ENCODE measurements around the gene BSN. TPM values are rescaled to one million over a fixed set of nuclear protein-coding genes. Genes with fewer than 3 reads are reported as not detected.

BSN gene
- total and polyA plus RNA-seq, 8 donors: 0.56 to 1.6 (median 0.97) TPM

GRCh38 chr3:49717959-49718857 is 163.9 kb downstream of the BSN start:
- Histone ChIP-seq H3K36me3 (peaks cover 0 to 10% (median 5%) of the 10 kb centered on the region in 3 donors), H3K27ac (no peak overlapping the region), H3K4me3 (no peak overlapping the region), H3K27me3 (no peaks in the 10 kb centered on the region), H3K4me1 (peaks cover 0 to 13% (median 0%) of the 10 kb centered on the region in 3 donors), H3K9me3 (no peaks in the 10 kb centered on the region)
- DNase-seq (peak in 5 of 6 donors; percentile 18 to 81 (median 59)), ATAC-seq (peak in 1 of 4 donors; percentile 6), FAIRE-seq (no peak)
- intact Hi-C loops (cut with DNase I): no loop called here
- TF ChIP-seq CTCF (IDR thresholded peaks at IDR 0.05): no peak
- 66 to 71% methylated on average over 73 to 75 of the region's 75 CpGs for WGBS, 2 donors

- Histone ChIP-seq H3K4me1 (peaks cover 0 to 13% (median 0%) of the 10 kb centered on the region in 3 donors), H3K36me3 (peaks cover 0 to 10% (median 5%) of the 10 kb centered on the region in 3 donors), H3K9me3 (no peaks in the 10 kb centered on the region), H3K4me3 (peak overlapping the region in 3 of 4 donors; percentile 35 to 52 (median 42)), H3K27me3 (no peaks in the 10 kb centered on the region), H3K27ac (peak overlapping the region in 1 of 4 donors; percentile 25)
- peak in 4 of 6 donors; percentile 56 to 88 (median 65) for DNase-seq
- no peak for FAIRE-seq
- 15 to 20% methylated on average over 33 of the region's 33 CpGs for WGBS, 2 donors
- no peak for TF ChIP-seq CTCF (IDR thresholded peaks at IDR 0.05)
- ATAC-seq: peak in 1 of 4 donors; percentile 4
- intact Hi-C loops (cut with DNase I): no loop called here
These were observed 164.6 kb downstream of the BSN start for GRCh38 chr3:49718858-49719213.

GRCh38 chr3:49719214-49719884 is 165.1 kb downstream of the BSN start, which contains the start of gene AMIGO3:
Gene AMIGO3 (minus strand): TSS chr3:49719684. CDS start chr3:49719465, 219 bp downstream.
- Histone ChIP-seq H3K36me3 (peaks cover 0 to 10% (median 5%) of the 10 kb centered on the region in 3 donors), H3K27ac (peak within 1 kb of the TSS in 3 of 4 donors; percentile 18 to 37 (median 25)), H3K4me3 (peak within 1 kb of the TSS in 3 of 4 donors; percentile 35 to 52 (median 42)), H3K4me1 (peaks cover under 1 to 13% (median under 1%) of the 10 kb centered on the region in 3 donors), H3K9me3 (no peaks in the 10 kb centered on the region), H3K27me3 (no peaks in the 10 kb centered on the region)
- TF ChIP-seq CTCF (IDR thresholded peaks at IDR 0.05): peak; percentile 14 to 60 (median 45)
- 1 to 2% methylated on average over 50 of the region's 50 CpGs for WGBS, 2 donors
- peak; percentile 53 to 79 (median 75) for ATAC-seq
- intact Hi-C loops (cut with DNase I): no loop called here
- DNase-seq: peak; percentile 95 to 98 (median 96)
- peak; percentile 82 for FAIRE-seq

Other genes starting within 250 kb of the BSN start
- gene USP4, start 214.4 kb upstream of the BSN start, total RNA-seq: 10 to 100 TPM; 17.7 to 37.1 (median 22.1) TPM
- gene USP4, start 214.4 kb upstream of the BSN start, polyA plus RNA-seq: 10 to 100 TPM; 26.8 to 35.0 TPM
- gene GPX1, start 196.1 kb upstream of the BSN start, total RNA-seq: 100 to 1,000 TPM in 1 of 6 donors, 10 to 100 TPM in 5; 30.8 to 157 (median 66.6) TPM
- gene GPX1, start 196.1 kb upstream of the BSN start, polyA plus RNA-seq: 100 to 1,000 TPM; 114 to 121 TPM
- 100 to 1,000 TPM; 124 to 209 (median 145) TPM for gene RHOA, start 142.5 kb upstream of the BSN start, total RNA-seq
- 100 to 1,000 TPM in 1 of 2 donors, 10 to 100 TPM in 1; 77.8 to 143 TPM for gene RHOA, start 142.5 kb upstream of the BSN start, polyA plus RNA-seq
- gene TCTA, start 142.1 kb upstream of the BSN start, total RNA-seq: 10 to 100 TPM in 5 of 6 donors, 1 to 10 TPM in 1; 8.5 to 14.8 (median 13.8) TPM
- gene TCTA, start 142.1 kb upstream of the BSN start, polyA plus RNA-seq: 10 to 100 TPM; 13.8 to 33.1 TPM
- gene AMT, start 132.0 kb upstream of the BSN start, total RNA-seq: 10 to 100 TPM in 5 of 6 donors, 1 to 10 TPM in 1; 9.2 to 21.5 (median 12.8) TPM
- 10 to 100 TPM; 31.4 to 43.5 TPM for gene AMT, start 132.0 kb upstream of the BSN start, polyA plus RNA-seq
- 10 to 100 TPM in 1 of 6 donors, 1 to 10 TPM in 5; 5.3 to 12.6 (median 6.9) TPM for gene NICN1, start 125.2 kb upstream of the BSN start, total RNA-seq
- 1 to 10 TPM; 9.8 to 9.9 TPM for gene NICN1, start 125.2 kb upstream of the BSN start, polyA plus RNA-seq
- 100 to 1,000 TPM in 1 of 6 donors, 10 to 100 TPM in 5; 60.8 to 108 (median 71.6) TPM for gene DAG1, start 84.2 kb upstream of the BSN start, total RNA-seq
- 10 to 100 TPM; 15.5 to 19.9 TPM for gene DAG1, start 84.2 kb upstream of the BSN start, polyA plus RNA-seq
- gene APEH, start 119.9 kb downstream of the BSN start, total RNA-seq: 10 to 100 TPM; 41.2 to 57.3 (median 49.3) TPM
- gene APEH, start 119.9 kb downstream of the BSN start, polyA plus RNA-seq: 10 to 100 TPM; 26.1 to 39.3 TPM
- gene MST1, start 135.0 kb downstream of the BSN start, total RNA-seq: 10 to 100 TPM; 17.2 to 36.5 (median 21.6) TPM
- 100 to 1,000 TPM in 1 of 2 donors, 10 to 100 TPM in 1; 83.0 to 150 TPM for gene MST1, start 135.0 kb downstream of the BSN start, polyA plus RNA-seq
- 10 to 100 TPM; 13.5 to 27.6 (median 18.3) TPM for gene RNF123, start 135.1 kb downstream of the BSN start, total RNA-seq
- 10 to 100 TPM; 21.8 to 24.3 TPM for gene RNF123, start 135.1 kb downstream of the BSN start, polyA plus RNA-seq
- gene AMIGO3, start 165.2 kb downstream of the BSN start, total RNA-seq: not detected
- 1 to 10 TPM; 3.9 to 4.0 TPM for gene AMIGO3, start 165.2 kb downstream of the BSN start, polyA plus RNA-seq
- gene GMPPB, start 169.5 kb downstream of the BSN start, total RNA-seq: 10 to 100 TPM; 22.4 to 46.7 (median 31.4) TPM
- gene GMPPB, start 169.5 kb downstream of the BSN start, polyA plus RNA-seq: 10 to 100 TPM; 35.9 to 38.1 TPM
- 10 to 100 TPM; 12.0 to 28.5 (median 17.1) TPM for gene IP6K1, start 232.1 kb downstream of the BSN start, total RNA-seq
- gene IP6K1, start 232.1 kb downstream of the BSN start, polyA plus RNA-seq: 10 to 100 TPM; 11.2 to 13.3 TPM
- gene CDHR4, start 245.4 kb downstream of the BSN start, total RNA-seq: not detected
- gene CDHR4, start 245.4 kb downstream of the BSN start, polyA plus RNA-seq: not detected
- 1 to 10 TPM in 1 of 6 donors, under 1 TPM in 5; 0.55 to 1.4 (median 0.62) TPM for gene INKA1, start 248.8 kb downstream of the BSN start, total RNA-seq
- 1 to 10 TPM; 1.6 to 2.0 TPM for gene INKA1, start 248.8 kb downstream of the BSN start, polyA plus RNA-seq